HepG2 (cell line): ENCODE results near the gene RIPK3. TPM values are rescaled to one million over a fixed set of nuclear protein-coding genes. Genes with fewer than 3 reads are reported as not detected.

Source experiments
- BORCS8-MEF2B ChIP-seq: sonication (generic); formaldehyde crosslinking; IDR thresholded peaks from 2 replicates; pipeline ENCODE4 v1.8.0; 2022; ENCODE audit warnings: mild to moderate bottlenecking, missing genetic modification reagents
- CTCF ChIP-seq: sonication (generic); formaldehyde crosslinking; IDR thresholded peaks from 2 replicates; pipeline ENCODE4 v1.5.0; 2020; ENCODE audit warnings: mild to moderate bottlenecking, missing genetic modification reagents, moderate library complexity
- FOSL1 ChIP-seq: sonication (generic); formaldehyde crosslinking; IDR thresholded peaks from 2 replicates; pipeline ENCODE4 v1.9.0; 2021; ENCODE audit warnings: missing genetic modification reagents, borderline replicate concordance
- HDAC1 ChIP-seq: sonication (generic); formaldehyde crosslinking; IDR thresholded peaks from 2 replicates; pipeline ENCODE4 v1.5.1; 2020; ENCODE audit warnings: mild to moderate bottlenecking, missing genetic modification reagents
- HNRNPH1 ChIP-seq: fragments of 200-400 bp; formaldehyde crosslinking; optimal IDR thresholded peaks from 2 replicates; pipeline ENCODE3; 2017; ENCODE audit warnings: mild to moderate bottlenecking, low read depth, low read length
- LCORL ChIP-seq, 2 experiments: fragments of 450-650 bp in 1 of 2; sonication (generic) in 1 of 2; formaldehyde crosslinking in 1 of 2; IDR thresholded peaks; 2 replicates each; pipeline versions ENCODE4 v1.5.0 to v1.6.1; 2017 to 2020; ENCODE audit warnings: antibody characterized with exemption in 1 of 2, missing genetic modification reagents in 1 of 2
- PCBP2 ChIP-seq: fragments of 200-400 bp; formaldehyde crosslinking; optimal IDR thresholded peaks from 2 replicates; pipeline ENCODE3; 2018; ENCODE audit warnings: low read length, low read depth; ENCODE audit not compliant: poor library complexity, severe bottlenecking
- PHF5A ChIP-seq: IDR thresholded peaks from one replicate; pipeline ENCODE4 v1.6.1; 2018; ENCODE audit warnings: low read depth, missing genetic modification reagents; ENCODE audit not compliant: unreplicated experiment
- PLSCR1 ChIP-seq: sonication (generic); formaldehyde crosslinking; IDR thresholded peaks from 2 replicates; pipeline ENCODE4 v1.5.0; 2020; ENCODE audit warnings: missing genetic modification reagents, mild to moderate bottlenecking, borderline replicate concordance
- SP140L ChIP-seq: sonication (generic); formaldehyde crosslinking; IDR thresholded peaks from 2 replicates; pipeline ENCODE4 v1.4.0; 2020; ENCODE audit warnings: missing genetic modification reagents, borderline replicate concordance
- SPEN ChIP-seq: sonication (generic); formaldehyde crosslinking; IDR thresholded peaks from 2 replicates; pipeline ENCODE4 v1.5.1; 2020; ENCODE audit warnings: low read depth, mild to moderate bottlenecking, missing genetic modification reagents
- TEF ChIP-seq: sonication (generic); formaldehyde crosslinking; IDR thresholded peaks from 2 replicates; pipeline ENCODE4 v1.5.0; 2020; ENCODE audit warnings: missing genetic modification reagents
- THAP8 ChIP-seq: sonication (generic); formaldehyde crosslinking; IDR thresholded peaks from 2 replicates; pipeline ENCODE4 v1.5.1; 2020; ENCODE audit warnings: missing genetic modification reagents, mild to moderate bottlenecking, borderline replicate concordance
- ZHX2 ChIP-seq, 2 experiments: sonication (generic) in 1 of 2; formaldehyde crosslinking in 1 of 2; IDR thresholded peaks; 2 replicates each; pipeline versions ENCODE4 v1.6.1 to v1.9.0; 2014 to 2022; ENCODE audit warnings: antibody characterized with exemption in 1 of 2, borderline replicate concordance in 1 of 2, inconsistent platforms in 1 of 2, low read depth in 1 of 2, missing genetic modification reagents in 1 of 2
- ZNF17 ChIP-seq: sonication (generic); formaldehyde crosslinking; IDR thresholded peaks from 2 replicates; pipeline ENCODE4 v1.5.0; 2020; ENCODE audit warnings: mild to moderate bottlenecking, missing genetic modification reagents
- ZNF530 ChIP-seq: sonication (generic); formaldehyde crosslinking; IDR thresholded peaks from 2 replicates; pipeline ENCODE4 v1.5.0; 2020; ENCODE audit warnings: low read depth, mild to moderate bottlenecking, missing genetic modification reagents
- ZNF563 ChIP-seq: sonication (generic); formaldehyde crosslinking; IDR thresholded peaks from 2 replicates; pipeline ENCODE4 v1.8.0; 2022; ENCODE audit warnings: mild to moderate bottlenecking, moderate library complexity, missing genetic modification reagents
- polyA plus RNA-seq, 8 experiments: library from polyadenylated mRNA; depleted of rRNA in 3 of 8; stranded (reverse) in 7 of 8; unstranded in 1 of 8; fragments of >200 nt; fragmentation: Illumina TruSeq in 4 of 8; extraction: Trizol in 4 of 8; gene quantifications; 2 replicates each; pipeline versions ENCODE4 v1.2.1 to v1.2.3, GENCODE V29; 2011 to 2016; ENCODE audit warnings: low read depth in 4 of 8, missing spikeins in 1 of 8, mixed read lengths in 1 of 8; ENCODE audit not compliant: insufficient read depth in 1 of 8
- total RNA-seq, 5 experiments: library from RNA; depleted of rRNA; stranded (reverse); fragments of >200 nt; fragmentation: Illumina TruSeq; extraction: Trizol; gene quantifications; 2 replicates each; pipeline ENCODE4 v1.2.3, GENCODE V29; 2016; ENCODE audit warnings: low read depth in 1 of 5
- TF ChIP-seq, protein P1 (sequence below): IDR thresholded peaks from 2 replicates; pipeline ENCODE4 v1.6.1; 2016; ENCODE audit warnings: missing compliant biosample characterization, missing genetic modification reagents, borderline replicate concordance

The RIPK3 gene
- total and polyA plus RNA-seq, 2 of the 13 experiments (the other 11 are each of a cell fraction or from before 2014, with no cell fraction given) = not detected

GRCh38 chr14:24366413-24366720 is 26.6 kb upstream of the RIPK3 start (continued):
- TF ChIP-seq CTCF (CRISPR knock-in tag) (no peak), TEF (no peak), LCORL (IDR thresholded peaks at IDR 0.05) (no peak), LCORL (CRISPR knock-in tag; IDR thresholded peaks at IDR 0.05) (no peak), PCBP2 (no peak), BORCS8-MEF2B (no peak), FOSL1 (no peak), THAP8 (CRISPR knock-in tag) (no peak), ZNF563 (CRISPR knock-in tag) (peak; percentile 48; the same call in 1 of the 2 replicates), HDAC1 (CRISPR knock-in tag) (0 out of 2 replicates have a peak, but pooled peaks have one; percentile 7), ZNF17 (no peak), ZNF530 (CRISPR knock-in tag) (no peak), PHF5A (CRISPR knock-in tag) (no peak), PLSCR1 (no peak), ZHX2 (IDR thresholded peaks at IDR 0.05; ENCODE audit: low read depth) (no peak), ZHX2 (CRISPR knock-in tag; IDR thresholded peaks at IDR 0.05; ENCODE audit: borderline replicate concordance) (no peak), HNRNPH1 (no peak), SP140L (CRISPR knock-in tag) (no peak), SPEN (CRISPR knock-in tag) (no peak)
- TF ChIP-seq, protein P1, sequence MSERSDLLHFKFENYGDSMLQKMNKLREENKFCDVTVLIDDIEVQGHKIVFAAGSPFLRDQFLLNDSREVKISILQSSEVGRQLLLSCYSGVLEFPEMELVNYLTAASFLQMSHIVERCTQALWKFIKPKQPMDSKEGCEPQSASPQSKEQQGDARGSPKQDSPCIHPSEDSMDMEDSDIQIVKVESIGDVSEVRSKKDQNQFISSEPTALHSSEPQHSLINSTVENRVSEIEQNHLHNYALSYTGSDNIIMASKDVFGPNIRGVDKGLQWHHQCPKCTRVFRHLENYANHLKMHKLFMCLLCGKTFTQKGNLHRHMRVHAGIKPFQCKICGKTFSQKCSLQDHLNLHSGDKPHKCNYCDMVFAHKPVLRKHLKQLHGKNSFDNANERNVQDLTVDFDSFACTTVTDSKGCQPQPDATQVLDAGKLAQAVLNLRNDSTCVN (CRISPR knock-in tag) = no peak
